ENCODE results near the gene GLRA1.
A peak's percentile ranks its signal among the peaks of the same experiment; 100 is the strongest.

Gene GLRA1

DNA sequence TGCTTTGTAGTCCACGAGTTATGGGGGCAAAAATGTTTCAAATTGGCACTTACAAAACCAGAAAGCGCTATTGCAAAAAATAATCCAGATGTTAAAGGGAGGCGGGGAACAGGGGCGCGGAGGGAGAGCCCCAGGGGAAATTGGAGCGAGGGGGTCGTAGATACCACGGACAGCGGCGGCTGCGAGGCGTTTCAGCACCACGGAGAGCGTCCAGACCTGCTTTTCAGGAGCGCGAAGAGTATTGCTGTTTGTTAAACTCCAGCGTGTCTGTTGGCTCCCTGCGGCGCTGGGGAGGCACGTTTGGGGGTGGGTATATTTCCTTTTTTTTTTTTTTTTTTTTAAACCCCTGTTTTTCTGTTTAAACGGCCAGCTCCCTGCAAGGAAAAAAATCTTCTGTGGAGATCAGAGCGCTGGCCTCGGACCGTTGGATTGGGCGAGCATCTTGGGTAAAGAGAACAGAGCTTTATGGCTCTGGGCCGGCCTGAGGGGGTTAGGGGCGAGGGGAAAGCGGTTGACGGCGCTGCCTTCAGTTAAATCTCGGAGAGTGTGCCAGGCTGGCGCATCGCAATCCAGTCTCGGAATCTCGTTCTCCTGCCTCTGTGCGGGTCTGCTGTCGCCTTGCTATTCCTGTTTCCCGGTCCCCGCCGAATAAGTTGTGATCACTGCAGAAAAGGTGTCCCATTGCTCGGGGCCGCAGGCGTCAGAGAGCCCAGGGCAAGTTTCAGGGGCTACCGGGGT, at the start of gene GLRA1:
Gene GLRA1, minus strand, starts transcription at position 288 of the 738 bp plus-strand sequence. CDS start 302 bp downstream, outside the sequence.
- ATAC-seq, result no peak
- H3K36me3 Mint-ChIP-seq, result no peaks in the 10 kb centered on the region
- H3K4me3 Mint-ChIP-seq, result no peak within 1 kb of the TSS
- H3K9me3 Mint-ChIP-seq, result no peaks in the 10 kb centered on the region
- no peaks in the 10 kb centered on the region for H3K4me1 Mint-ChIP-seq
- peak; percentile 15 to 54 for DNase-seq (ENCODE audit: low spot score in 2 of 2)
- no peak within 1 kb of the TSS for H3K27ac Mint-ChIP-seq

DNA sequence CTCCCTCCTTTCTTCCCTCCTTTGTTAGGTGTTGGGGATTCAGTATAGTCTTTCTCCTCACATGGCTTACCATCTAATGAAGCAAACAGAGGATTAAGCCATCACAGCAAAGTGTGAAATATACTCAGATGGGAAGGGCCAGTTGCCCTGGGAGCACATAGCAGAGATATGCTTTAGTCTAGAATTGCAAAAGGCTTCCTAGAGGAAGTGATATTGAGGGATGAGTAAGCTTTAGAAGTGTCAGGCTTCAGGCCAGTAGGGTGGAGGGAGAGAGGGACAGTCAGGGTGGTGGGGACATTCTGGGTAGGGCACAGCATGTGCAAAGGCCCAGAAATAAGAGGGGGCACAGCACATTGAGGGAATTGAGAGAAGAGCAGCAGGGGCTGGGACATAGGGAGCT, 46.2 kb upstream of the GLRA1 start:
- H3K4me1 Mint-ChIP-seq, result no peaks in the 10 kb centered on the region
- DNase-seq (ENCODE audit: low spot score in 2 of 2) (no peak), ATAC-seq (peak; percentile 34)
- no peak overlapping the region for H3K27ac Mint-ChIP-seq
- H3K4me3 Mint-ChIP-seq, result no peak overlapping the region
- H3K36me3 Mint-ChIP-seq, result no peaks in the 10 kb centered on the region
- no peaks in the 10 kb centered on the region for H3K9me3 Mint-ChIP-seq

DNA sequence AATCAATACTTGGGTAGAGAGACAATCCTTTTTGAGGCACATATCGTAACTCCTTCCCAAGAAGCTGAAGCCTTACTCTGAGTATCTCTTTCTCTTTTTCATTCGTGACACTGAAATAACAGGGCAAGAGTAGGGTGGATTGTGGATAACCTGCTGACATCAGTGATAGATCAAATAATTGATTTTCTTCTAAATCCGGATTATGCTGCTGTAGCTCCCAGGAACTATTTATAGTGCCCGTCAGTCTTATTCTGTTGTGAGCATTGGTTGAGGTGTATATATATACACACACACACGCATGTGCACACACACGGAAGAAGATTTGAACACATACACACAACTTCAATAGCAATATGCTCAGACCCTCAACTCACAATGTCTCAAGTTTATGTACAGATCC, 43.2 kb upstream of the GLRA1 start:
- Mint-ChIP-seq H3K4me3 (no peak overlapping the region), H3K36me3 (no peaks in the 10 kb centered on the region), H3K4me1 (no peaks in the 10 kb centered on the region), H3K9me3 (no peaks in the 10 kb centered on the region), H3K27ac (no peak overlapping the region)
- DNase-seq (ENCODE audit: low spot score in 2 of 2), result no peak
- ATAC-seq, result no peak

DNA sequence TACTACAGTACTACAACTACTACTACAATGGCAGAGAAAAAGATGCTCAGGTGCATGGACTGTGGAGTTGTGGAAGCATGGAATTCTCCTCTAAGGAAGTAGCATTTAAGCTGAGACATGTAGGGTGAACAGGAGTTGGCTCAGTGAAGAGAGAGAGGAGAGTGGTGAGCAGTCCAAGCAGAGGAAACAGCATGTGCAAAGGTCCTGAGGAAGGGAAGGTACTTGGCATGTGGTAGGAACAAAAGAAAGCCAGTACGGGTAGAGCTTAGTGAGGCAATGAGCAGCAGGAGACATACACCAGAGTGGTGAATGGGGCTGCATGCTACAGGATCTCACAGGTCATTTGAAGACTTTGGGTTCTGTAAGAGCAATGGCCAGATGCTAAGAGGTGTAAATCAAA, 41.4 kb upstream of the GLRA1 start:
- Mint-ChIP-seq H3K27ac (no peak overlapping the region), H3K36me3 (no peaks in the 10 kb centered on the region)

DNA sequence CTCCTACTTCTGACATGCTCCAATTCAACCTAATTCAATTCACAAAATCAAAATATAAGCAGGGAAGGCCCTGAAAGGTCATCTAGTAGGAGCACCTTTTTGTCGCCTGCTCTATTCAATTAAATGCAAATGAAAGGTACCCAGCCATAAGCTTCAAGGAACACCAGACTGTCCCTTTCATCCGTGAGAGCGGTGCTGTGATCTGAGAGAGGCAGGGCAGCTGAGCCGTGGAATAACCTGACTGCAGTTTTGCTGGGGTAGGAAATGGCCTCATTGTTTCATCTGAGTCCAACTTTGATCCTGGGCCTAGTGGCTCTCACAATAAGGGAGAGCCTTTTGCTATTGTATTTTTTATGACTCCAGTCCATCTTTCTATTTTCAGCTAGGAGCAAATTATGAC, 39.8 kb upstream of the GLRA1 start:
- ATAC-seq (no peak), DNase-seq (ENCODE audit: low spot score in 2 of 2) (no peak)
- no peaks in the 10 kb centered on the region for H3K4me1 Mint-ChIP-seq
- H3K27ac Mint-ChIP-seq, result no peak overlapping the region
- H3K36me3 Mint-ChIP-seq, result no peaks in the 10 kb centered on the region
- no peaks in the 10 kb centered on the region for H3K9me3 Mint-ChIP-seq
- no peak overlapping the region for H3K4me3 Mint-ChIP-seq

More for the DNA sequence above, 41.4 kb upstream of the GLRA1 start:
- DNase-seq (ENCODE audit: low spot score in 2 of 2), result no peak
- no peak for ATAC-seq
- Mint-ChIP-seq H3K4me1 (no peaks in the 10 kb centered on the region), H3K4me3 (no peak overlapping the region), H3K9me3 (no peaks in the 10 kb centered on the region)

DNA sequence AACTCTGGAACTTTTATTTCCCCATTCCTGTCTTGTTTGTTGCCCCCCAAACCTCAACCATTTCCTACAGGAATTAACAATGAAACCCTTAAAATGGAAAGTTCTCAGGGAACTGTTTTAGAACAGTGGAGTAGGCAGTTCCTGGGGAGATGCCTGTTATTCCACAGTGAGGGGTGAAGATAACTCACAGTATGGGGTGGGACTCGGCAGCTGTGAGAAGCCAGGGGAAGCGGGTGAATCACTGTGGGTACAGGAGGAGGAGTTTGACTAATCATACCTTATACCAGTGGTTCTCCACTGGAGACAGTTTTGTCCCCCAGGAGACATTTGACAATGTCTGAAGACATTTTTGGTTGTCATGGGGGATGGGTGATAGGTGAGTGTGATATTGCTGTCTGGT, 36.9 kb upstream of the GLRA1 start:
- Mint-ChIP-seq H3K27ac (no peak overlapping the region), H3K9me3 (no peaks in the 10 kb centered on the region), H3K36me3 (no peaks in the 10 kb centered on the region), H3K4me1 (peaks cover 8% of the 10 kb centered on the region), H3K4me3 (no peak overlapping the region)
- peak; percentile 61 for ATAC-seq
- no peak for DNase-seq (ENCODE audit: low spot score in 2 of 2)

DNA sequence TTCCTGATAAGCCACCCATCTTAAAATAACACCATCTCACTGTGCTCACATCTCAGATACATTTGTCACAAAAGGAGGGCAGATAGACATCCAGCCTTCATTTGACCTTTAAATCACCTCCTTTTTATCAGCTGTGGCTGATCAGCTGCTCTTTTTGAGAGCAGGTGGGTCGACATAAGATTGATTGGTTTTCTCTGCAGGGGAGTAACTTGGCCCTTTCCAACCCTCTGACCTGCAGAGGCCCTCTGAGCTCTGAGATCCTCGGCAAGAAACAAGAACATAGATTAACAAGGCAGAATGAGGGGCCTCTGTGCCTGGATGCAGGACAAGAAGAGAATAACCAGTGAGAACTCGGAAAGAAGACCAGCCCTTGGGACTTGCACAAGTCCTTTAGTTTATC, 33.5 kb upstream of the GLRA1 start:
- Mint-ChIP-seq H3K9me3 (no peaks in the 10 kb centered on the region), H3K36me3 (no peaks in the 10 kb centered on the region), H3K4me1 (peaks cover 16% of the 10 kb centered on the region), H3K4me3 (no peak overlapping the region), H3K27ac (no peak overlapping the region)
- DNase-seq (ENCODE audit: low spot score in 2 of 2), result no peak
- no peak for ATAC-seq

DNA sequence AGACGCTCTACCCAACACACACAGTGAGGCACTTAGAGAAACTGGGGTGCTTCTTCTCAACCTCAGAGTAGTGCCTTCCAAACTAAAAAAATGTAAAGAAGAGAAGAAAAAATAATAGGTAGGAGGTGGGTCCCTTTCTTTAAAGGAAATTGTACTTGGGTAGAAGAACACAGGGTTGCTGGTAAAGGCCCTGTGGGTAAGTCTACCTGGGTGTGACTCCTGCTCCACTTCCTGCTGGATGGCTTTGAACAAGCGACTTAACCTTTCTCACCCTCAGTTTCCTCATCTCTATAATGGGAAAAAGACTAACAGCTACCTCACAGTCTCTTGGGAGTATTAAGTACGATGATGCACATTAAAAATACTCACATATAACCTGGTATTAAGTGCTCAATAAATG, 32.1 kb upstream of the GLRA1 start:
- no peak overlapping the region for H3K4me3 Mint-ChIP-seq
- no peaks in the 10 kb centered on the region for H3K36me3 Mint-ChIP-seq
- H3K9me3 Mint-ChIP-seq, result no peaks in the 10 kb centered on the region
- H3K4me1 Mint-ChIP-seq, result peaks cover 16% of the 10 kb centered on the region
- DNase-seq (ENCODE audit: low spot score in 2 of 2) (no peak), ATAC-seq (no peak)
- no peak overlapping the region for H3K27ac Mint-ChIP-seq

DNA sequence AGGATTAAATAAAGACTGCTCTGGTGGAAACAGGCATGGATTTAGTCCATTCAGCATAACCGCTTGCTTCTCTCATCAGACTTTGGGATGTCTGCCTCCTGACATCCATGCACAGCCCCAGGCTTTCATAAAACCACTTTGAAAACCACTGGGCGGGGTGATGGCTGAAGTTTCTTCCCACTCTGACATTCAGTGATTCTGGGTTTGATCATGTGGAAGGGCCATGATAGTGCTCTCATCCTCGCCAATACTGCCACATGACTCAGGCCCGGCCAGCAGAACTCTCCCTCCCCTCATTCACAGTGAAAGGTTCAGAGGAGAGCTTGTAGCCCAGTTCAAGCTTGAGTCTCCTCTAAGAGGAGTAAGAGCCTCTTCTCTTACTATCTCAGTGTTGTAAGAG, 29.6 kb upstream of the GLRA1 start:
- no peak for DNase-seq (ENCODE audit: low spot score in 2 of 2)
- Mint-ChIP-seq H3K27ac (no peak overlapping the region), H3K4me3 (no peak overlapping the region), H3K36me3 (no peaks in the 10 kb centered on the region), H3K9me3 (no peaks in the 10 kb centered on the region), H3K4me1 (peaks cover 16% of the 10 kb centered on the region)
- ATAC-seq, result no peak

DNA sequence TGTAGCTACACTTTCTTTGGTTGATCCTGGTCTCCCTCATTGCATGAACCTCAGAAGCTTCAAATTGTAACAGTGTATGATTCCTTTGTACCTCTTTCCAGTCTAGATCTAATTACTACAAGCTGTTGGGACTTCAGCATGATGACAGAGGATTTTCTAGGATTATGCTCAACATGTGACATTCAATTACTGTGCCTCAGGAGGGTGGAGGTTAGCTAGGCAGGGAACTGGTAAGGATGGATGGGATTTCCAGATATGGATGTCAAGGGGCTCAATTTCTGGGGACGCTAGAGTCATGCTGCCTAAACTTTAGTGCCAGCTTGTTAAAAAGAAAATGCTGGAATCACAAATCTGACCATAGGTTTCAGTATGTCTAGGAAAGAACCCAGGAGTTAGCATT, 29.2 kb upstream of the GLRA1 start:
- Mint-ChIP-seq H3K27ac (no peak overlapping the region), H3K9me3 (no peaks in the 10 kb centered on the region), H3K36me3 (no peaks in the 10 kb centered on the region), H3K4me3 (no peak overlapping the region), H3K4me1 (peaks cover 16% of the 10 kb centered on the region)
- ATAC-seq (no peak), DNase-seq (ENCODE audit: low spot score in 2 of 2) (no peak)

DNA sequence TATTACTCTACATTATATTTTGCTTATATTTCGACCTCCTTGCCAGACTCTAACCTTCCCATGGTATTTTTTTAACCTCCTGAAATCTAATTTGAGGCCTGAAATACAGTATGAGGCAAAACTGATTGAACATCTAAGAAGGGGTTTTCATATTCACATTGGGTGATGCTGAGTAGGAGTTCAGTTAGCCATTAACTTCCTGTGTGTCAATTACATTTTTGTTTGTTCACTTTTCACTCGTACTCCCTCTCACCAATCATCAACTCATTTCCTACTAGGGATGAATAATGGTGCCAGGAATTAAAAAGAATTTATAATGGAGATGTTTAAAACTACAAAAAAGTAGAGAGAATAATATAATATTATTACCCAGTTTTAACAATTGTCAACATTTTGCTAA, 27.6 kb upstream of the GLRA1 start:
- DNase-seq (ENCODE audit: low spot score in 2 of 2), result no peak
- Mint-ChIP-seq H3K4me1 (peaks cover 25% of the 10 kb centered on the region), H3K36me3 (no peaks in the 10 kb centered on the region)

DNA sequence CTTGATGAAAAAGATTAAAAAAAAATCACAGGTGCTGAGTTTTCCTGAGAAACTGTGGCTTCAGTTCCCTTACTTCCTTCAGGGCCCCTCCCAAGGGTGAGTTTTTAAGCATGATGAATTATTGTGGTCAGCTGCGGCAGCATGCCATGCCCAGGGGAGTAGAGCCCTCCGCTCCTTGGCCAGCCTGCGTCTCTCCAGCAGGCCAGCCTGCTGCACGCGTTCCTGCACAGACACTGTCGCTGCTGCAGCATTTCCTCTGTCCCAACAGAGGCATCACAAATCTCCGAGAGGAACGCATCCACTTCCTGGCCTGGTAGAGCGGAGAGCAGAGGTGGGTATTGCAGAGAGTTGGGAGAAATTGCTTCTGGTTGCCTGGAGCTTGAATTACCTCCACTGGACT, 26.1 kb upstream of the GLRA1 start:
- Mint-ChIP-seq H3K36me3 (no peaks in the 10 kb centered on the region), H3K4me3 (no peak overlapping the region), H3K9me3 (no peaks in the 10 kb centered on the region), H3K4me1 (peaks cover 10% of the 10 kb centered on the region), H3K27ac (no peak overlapping the region)
- DNase-seq (ENCODE audit: low spot score in 2 of 2) (no peak), ATAC-seq (no peak)

More for the DNA sequence above, 27.6 kb upstream of the GLRA1 start:
- Mint-ChIP-seq H3K27ac (no peak overlapping the region), H3K4me3 (no peak overlapping the region), H3K9me3 (no peaks in the 10 kb centered on the region)
- ATAC-seq, result no peak

DNA sequence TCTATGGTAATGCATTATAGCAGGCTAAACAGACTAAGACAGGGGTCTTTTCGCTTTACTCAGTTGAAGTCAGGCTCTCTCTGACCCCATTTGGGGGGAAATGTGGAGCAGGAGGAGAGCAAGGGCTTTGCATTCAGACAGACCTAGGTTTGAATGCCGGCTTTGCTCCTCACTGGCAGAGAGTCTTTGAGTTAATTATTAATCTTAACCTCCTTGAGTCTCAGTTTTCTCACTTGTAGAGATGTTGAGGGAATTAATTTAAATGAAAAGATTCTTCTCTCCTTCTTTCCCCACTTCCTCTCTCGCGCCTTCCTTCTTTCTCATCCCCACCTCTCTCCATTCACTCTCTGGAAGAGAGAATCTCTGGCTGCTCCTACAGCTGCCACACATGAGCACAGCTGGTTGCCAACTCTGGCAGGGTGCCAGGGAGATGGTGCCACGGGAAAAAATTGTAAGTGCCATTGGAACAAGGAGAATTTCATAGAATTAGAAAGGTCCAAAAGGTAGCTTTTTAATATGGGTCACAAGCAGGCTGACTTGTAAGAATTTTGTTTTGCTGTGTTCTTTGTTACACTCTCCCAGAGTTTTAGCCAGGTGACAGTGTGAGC, 25.2 kb upstream of the GLRA1 start:
- H3K4me1 Mint-ChIP-seq, result peaks cover 10% of the 10 kb centered on the region
- no peaks in the 10 kb centered on the region for H3K36me3 Mint-ChIP-seq

DNA sequence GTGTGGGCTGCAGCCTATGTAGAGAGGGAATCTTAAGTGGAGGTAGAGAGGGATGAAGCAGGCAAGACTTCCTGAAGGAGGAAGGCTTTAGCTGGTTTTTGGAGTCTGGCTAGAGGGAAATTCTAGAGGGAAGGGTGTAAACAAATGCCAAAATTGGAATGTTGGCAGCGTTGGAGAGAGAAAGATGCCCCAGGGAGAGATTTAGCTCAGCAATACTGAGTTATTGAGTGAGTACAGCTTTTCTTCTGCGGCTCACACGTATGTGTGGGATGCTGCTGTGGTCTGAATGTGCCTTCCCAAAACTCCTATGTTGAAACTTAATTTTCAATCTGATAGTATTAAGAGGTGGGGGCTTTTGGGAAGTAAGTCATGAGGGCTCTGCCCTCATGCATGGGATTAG, 24.5 kb upstream of the GLRA1 start:
- ATAC-seq (no peak), DNase-seq (ENCODE audit: low spot score in 2 of 2) (no peak)
- no peak overlapping the region for H3K4me3 Mint-ChIP-seq
- no peaks in the 10 kb centered on the region for H3K9me3 Mint-ChIP-seq
- H3K36me3 Mint-ChIP-seq, result no peaks in the 10 kb centered on the region
- H3K4me1 Mint-ChIP-seq, result peaks cover 10% of the 10 kb centered on the region
- no peak overlapping the region for H3K27ac Mint-ChIP-seq

More for the DNA sequence above, 25.2 kb upstream of the GLRA1 start:
- Mint-ChIP-seq H3K9me3 (no peaks in the 10 kb centered on the region), H3K4me3 (no peak overlapping the region), H3K27ac (no peak overlapping the region)
- no peak for ATAC-seq
- no peak for DNase-seq (ENCODE audit: low spot score in 2 of 2)

DNA sequence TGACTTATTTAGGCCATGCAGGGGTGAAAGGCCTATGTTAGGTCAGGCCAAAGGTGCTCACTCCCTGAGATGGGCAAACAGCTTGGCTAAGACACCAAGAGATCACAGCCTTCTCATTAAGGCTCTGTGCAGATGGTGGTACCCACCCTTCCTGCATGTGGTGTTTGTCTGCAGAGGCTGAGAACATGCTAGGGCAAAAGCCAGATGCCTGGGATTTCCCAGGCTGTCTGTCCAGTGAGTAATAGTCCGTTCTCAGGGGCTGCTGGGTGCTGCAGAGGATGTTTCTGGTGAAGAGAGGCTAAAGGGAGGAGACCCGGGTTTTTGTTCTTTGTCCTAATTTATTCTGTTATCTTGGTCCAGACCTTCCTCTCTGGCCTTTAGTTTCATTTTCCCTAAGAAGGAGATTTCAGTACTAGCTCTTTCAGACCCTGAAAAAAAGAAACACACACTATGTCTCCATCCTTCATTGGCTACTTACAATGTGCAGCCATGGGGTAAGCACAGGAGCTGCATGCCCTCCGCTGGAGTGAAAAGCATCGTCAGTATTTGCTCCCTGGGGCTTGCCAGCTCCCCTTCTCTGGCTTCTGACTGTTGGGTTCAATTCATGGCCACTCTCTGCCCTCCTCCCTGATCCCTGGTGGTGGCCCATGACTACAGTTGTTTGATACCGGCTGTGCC, 23.4 kb upstream of the GLRA1 start:
- no peak for DNase-seq (ENCODE audit: low spot score in 2 of 2)
- ATAC-seq, result no peak
- H3K36me3 Mint-ChIP-seq, result no peaks in the 10 kb centered on the region
- no peak overlapping the region for H3K4me3 Mint-ChIP-seq
- H3K4me1 Mint-ChIP-seq, result peaks cover 10% of the 10 kb centered on the region
- H3K9me3 Mint-ChIP-seq, result no peaks in the 10 kb centered on the region
- H3K27ac Mint-ChIP-seq, result no peak overlapping the region

DNA sequence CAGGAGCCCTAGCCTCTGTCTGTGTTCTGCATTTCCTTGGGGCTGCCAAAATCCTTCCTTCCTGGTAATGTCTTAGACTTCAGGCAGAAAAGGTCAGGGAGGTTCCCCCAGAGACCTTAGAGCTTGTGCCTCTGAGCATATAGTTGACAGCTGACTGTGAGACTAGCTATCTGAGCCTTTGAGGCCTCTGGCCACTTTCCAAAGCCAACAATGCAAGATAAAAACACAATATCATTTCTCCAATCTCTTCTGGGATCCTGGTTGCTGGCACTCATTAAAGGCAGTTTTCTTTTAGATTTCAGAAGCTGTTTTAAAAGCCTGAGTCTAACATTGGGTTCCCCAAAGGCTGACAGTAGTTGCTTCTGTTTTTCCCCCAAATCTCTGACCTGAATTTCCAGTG, 13.2 kb upstream of the GLRA1 start:
- H3K27ac Mint-ChIP-seq, result no peak overlapping the region
- H3K9me3 Mint-ChIP-seq, result peaks cover 10% of the 10 kb centered on the region
- ATAC-seq, result no peak
- DNase-seq (ENCODE audit: low spot score in 2 of 2), result no peak
- no peak overlapping the region for H3K4me3 Mint-ChIP-seq
- no peaks in the 10 kb centered on the region for H3K4me1 Mint-ChIP-seq
- H3K36me3 Mint-ChIP-seq, result no peaks in the 10 kb centered on the region

All from stimulated activated effector memory CD8-positive, alpha-beta T cell treated with anti-CD3 and anti-CD28 coated beads, Interleukin-12 subunit alpha, Interleukin-12 subunit beta, amount 100 ng/mL, for 72 hours (primary cell).